ENCODE measurements around the gene ACAT2.

DNA sequence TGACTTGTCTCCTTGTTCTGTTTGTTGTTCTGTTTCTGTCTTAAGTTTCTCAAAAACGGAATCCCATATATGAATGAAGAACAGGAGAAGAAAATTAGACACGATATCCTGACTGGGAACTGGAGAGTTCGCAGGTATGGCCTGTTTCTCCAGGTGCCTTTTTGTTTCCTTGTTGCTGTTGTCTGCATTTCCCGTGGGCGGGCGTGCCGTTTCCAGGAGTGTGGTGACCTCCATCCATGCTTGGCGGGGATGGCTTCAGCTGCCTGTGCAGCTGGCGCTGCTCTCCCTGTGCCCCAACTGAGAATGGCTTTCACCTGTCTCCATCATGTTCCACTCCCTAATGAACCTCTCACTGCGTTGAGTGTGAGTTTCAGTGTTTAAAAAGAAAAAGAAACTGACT is 42.7 kb downstream of the ACAT2 start:
- TF ChIP-seq, protein P1, sequence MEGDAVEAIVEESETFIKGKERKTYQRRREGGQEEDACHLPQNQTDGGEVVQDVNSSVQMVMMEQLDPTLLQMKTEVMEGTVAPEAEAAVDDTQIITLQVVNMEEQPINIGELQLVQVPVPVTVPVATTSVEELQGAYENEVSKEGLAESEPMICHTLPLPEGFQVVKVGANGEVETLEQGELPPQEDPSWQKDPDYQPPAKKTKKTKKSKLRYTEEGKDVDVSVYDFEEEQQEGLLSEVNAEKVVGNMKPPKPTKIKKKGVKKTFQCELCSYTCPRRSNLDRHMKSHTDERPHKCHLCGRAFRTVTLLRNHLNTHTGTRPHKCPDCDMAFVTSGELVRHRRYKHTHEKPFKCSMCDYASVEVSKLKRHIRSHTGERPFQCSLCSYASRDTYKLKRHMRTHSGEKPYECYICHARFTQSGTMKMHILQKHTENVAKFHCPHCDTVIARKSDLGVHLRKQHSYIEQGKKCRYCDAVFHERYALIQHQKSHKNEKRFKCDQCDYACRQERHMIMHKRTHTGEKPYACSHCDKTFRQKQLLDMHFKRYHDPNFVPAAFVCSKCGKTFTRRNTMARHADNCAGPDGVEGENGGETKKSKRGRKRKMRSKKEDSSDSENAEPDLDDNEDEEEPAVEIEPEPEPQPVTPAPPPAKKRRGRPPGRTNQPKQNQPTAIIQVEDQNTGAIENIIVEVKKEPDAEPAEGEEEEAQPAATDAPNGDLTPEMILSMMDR (IDR thresholded peaks at IDR 0.05; ENCODE audit: insufficient read depth, low read length) = no peak
- TF ChIP-seq, protein P2, sequence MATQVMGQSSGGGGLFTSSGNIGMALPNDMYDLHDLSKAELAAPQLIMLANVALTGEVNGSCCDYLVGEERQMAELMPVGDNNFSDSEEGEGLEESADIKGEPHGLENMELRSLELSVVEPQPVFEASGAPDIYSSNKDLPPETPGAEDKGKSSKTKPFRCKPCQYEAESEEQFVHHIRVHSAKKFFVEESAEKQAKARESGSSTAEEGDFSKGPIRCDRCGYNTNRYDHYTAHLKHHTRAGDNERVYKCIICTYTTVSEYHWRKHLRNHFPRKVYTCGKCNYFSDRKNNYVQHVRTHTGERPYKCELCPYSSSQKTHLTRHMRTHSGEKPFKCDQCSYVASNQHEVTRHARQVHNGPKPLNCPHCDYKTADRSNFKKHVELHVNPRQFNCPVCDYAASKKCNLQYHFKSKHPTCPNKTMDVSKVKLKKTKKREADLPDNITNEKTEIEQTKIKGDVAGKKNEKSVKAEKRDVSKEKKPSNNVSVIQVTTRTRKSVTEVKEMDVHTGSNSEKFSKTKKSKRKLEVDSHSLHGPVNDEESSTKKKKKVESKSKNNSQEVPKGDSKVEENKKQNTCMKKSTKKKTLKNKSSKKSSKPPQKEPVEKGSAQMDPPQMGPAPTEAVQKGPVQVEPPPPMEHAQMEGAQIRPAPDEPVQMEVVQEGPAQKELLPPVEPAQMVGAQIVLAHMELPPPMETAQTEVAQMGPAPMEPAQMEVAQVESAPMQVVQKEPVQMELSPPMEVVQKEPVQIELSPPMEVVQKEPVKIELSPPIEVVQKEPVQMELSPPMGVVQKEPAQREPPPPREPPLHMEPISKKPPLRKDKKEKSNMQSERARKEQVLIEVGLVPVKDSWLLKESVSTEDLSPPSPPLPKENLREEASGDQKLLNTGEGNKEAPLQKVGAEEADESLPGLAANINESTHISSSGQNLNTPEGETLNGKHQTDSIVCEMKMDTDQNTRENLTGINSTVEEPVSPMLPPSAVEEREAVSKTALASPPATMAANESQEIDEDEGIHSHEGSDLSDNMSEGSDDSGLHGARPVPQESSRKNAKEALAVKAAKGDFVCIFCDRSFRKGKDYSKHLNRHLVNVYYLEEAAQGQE (IDR thresholded peaks at IDR 0.05; ENCODE audit: insufficient replicate concordance, low read depth) = no peak
- TF ChIP-seq POLR2AphosphoS5 (IDR thresholded peaks at IDR 0.05; ENCODE audit: low read depth) = no peak
- no peak for TF ChIP-seq GABPA (IDR thresholded peaks at IDR 0.05; ENCODE audit: low read depth)
